ENCODE data around the gene KIF1B.

- TF ChIP-seq, protein P1, sequence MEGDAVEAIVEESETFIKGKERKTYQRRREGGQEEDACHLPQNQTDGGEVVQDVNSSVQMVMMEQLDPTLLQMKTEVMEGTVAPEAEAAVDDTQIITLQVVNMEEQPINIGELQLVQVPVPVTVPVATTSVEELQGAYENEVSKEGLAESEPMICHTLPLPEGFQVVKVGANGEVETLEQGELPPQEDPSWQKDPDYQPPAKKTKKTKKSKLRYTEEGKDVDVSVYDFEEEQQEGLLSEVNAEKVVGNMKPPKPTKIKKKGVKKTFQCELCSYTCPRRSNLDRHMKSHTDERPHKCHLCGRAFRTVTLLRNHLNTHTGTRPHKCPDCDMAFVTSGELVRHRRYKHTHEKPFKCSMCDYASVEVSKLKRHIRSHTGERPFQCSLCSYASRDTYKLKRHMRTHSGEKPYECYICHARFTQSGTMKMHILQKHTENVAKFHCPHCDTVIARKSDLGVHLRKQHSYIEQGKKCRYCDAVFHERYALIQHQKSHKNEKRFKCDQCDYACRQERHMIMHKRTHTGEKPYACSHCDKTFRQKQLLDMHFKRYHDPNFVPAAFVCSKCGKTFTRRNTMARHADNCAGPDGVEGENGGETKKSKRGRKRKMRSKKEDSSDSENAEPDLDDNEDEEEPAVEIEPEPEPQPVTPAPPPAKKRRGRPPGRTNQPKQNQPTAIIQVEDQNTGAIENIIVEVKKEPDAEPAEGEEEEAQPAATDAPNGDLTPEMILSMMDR (IDR thresholded peaks at IDR 0.05): no peak
- no peak for TF ChIP-seq POLR2A (IDR thresholded peaks at IDR 0.05)
Observed at GRCh38 chr1:10337436-10337835, 127.1 kb downstream of the KIF1B start.

Measured in Peyer's patch (tissue), 4 donors.